A204.1 (cell line): ENCODE results near the gene LYST.
"Not testable (repeated sequence)": the region's sequence is repeated elsewhere in the genome, so short reads cannot be mapped to it uniquely, and the experiment has no call there.

Experiments
- FAIRE-seq: peaks from 2 replicates; lab custom pipeline; 2012; peaks lifted over from hg19 to GRCh38; lab: Jason Lieb, UNC

The LYST gene

GRCh38 chr1:235866205-235866912, at the start of gene LYST:
Gene LYST, minus strand, starts transcription at chr1:235866906. Its CDS starts 36,489 bp downstream, at chr1:235830417.
- no peak for FAIRE-seq

GRCh38 chr1:235915489-235915888, 48.8 kb upstream of the LYST start:
- FAIRE-seq: not testable (repeated sequence)

GRCh38 chr1:235913311-235913710, 46.6 kb upstream of the LYST start:
- no peak for FAIRE-seq

GRCh38 chr1:235911876-235912275, 45.2 kb upstream of the LYST start:
- FAIRE-seq: no peak

- no peak for FAIRE-seq
Measured at GRCh38 chr1:235911300-235911662, 44.6 kb upstream of the LYST start.

- peak; percentile 55 for FAIRE-seq
Measured at GRCh38 chr1:235910357-235911299, 43.9 kb upstream of the LYST start.

- FAIRE-seq: no peak
Measured at GRCh38 chr1:235908742-235909520, 42.2 kb upstream of the LYST start.

GRCh38 chr1:235907897-235908240, 41.2 kb upstream of the LYST start:
- FAIRE-seq: no peak

- FAIRE-seq: no peak
Measured at GRCh38 chr1:235907187-235907896, 40.6 kb upstream of the LYST start.

GRCh38 chr1:235906436-235906835, 39.7 kb upstream of the LYST start:
- no peak for FAIRE-seq

GRCh38 chr1:235903809-235904208, 37.1 kb upstream of the LYST start:
- FAIRE-seq: not testable (repeated sequence)

- no peak for FAIRE-seq
Measured at GRCh38 chr1:235902677-235903542, 36.2 kb upstream of the LYST start.

GRCh38 chr1:235901461-235901860, 34.8 kb upstream of the LYST start:
- FAIRE-seq: no peak

- FAIRE-seq: no peak
Measured at GRCh38 chr1:235898126-235898525, 31.4 kb upstream of the LYST start.

GRCh38 chr1:235893840-235894239, 27.1 kb upstream of the LYST start:
- FAIRE-seq: no peak

GRCh38 chr1:235892734-235893413, 26.2 kb upstream of the LYST start:
- FAIRE-seq: no peak

GRCh38 chr1:235892202-235892601, 25.5 kb upstream of the LYST start:
- no peak for FAIRE-seq

GRCh38 chr1:235888119-235888643, 21.5 kb upstream of the LYST start:
- no peak for FAIRE-seq

GRCh38 chr1:235887676-235888075, 21.0 kb upstream of the LYST start:
- FAIRE-seq: no peak

GRCh38 chr1:235885655-235886262, 19.1 kb upstream of the LYST start:
- no peak for FAIRE-seq
